HCT116 (cell line): ENCODE measurements around the gene PF4V1. TPM values are rescaled to one million over a fixed set of nuclear protein-coding genes. Genes with fewer than 3 reads are reported as not detected.

Experiments
- ATAC-seq: fragments of 200-7000 bp; cut with Tn5 transposase; 2 replicates; pipeline ENCODE4 v1.9.1; 2020; ENCODE audit warnings: mild to moderate bottlenecking, moderate library complexity
- BruUV-seq: library from RNA; stranded (reverse); fragments of 400-500 nt; replicated peaks from 2 replicates; lab custom pipeline; 2021; lab: Mats Ljungman, UMichigan
- CTCF ChIA-PET: fragments of 300-600 bp; sonication (Branson Sonifier 250); formaldehyde crosslinking; loops from one replicate; lab custom pipeline; 2021; ENCODE audit warnings: antibody characterized with exemption; lab: Charles Lee
- POLR2A ChIA-PET: fragments of 300-600, 350-600 bp; sonication (Branson Sonifier 250); formaldehyde crosslinking; loops from one replicate; lab custom pipeline; 2021; ENCODE audit warnings: antibody characterized with exemption; lab: Charles Lee
- RAD21 ChIA-PET, 2 experiments: fragments of 300-600 bp; sonication (Branson Sonifier 250); formaldehyde crosslinking; loops; one replicate each; lab custom pipeline; 2023; ENCODE audit warnings: low total read pairs in 2 of 2; ENCODE audit not compliant: uncharacterized antibody in 2 of 2, unreplicated experiment in 2 of 2, low non-redundant PET in 1 of 2; lab: Charles Lee
- DNase-seq: peaks from one replicate; pipeline ENCODE4 v3.0.0-alpha.2; 2010; ENCODE audit warnings: low read depth, low spot score
- H2AFZ ChIP-seq: fragments of 200-600 bp; shearing (Covaris generic), sonication (generic); 2 replicates; pipeline ENCODE4 v1.6.1; 2017; ENCODE audit warnings: low read depth, mixed run types, mixed read lengths, antibody characterized with exemption, low read length; ENCODE audit not compliant: poor library complexity, severe bottlenecking
- H3K27ac ChIP-seq: 2 replicates; pipeline ENCODE4 v1.5.1; 2012; ENCODE audit warnings: low read depth, low read length
- H3K27me3 ChIP-seq: fragments of 200-600 bp; sonication (generic); 2 replicates; pipeline ENCODE4 v1.6.1; 2016; ENCODE audit warnings: mixed run types, low read length, mixed read lengths; ENCODE audit not compliant: insufficient read depth
- H3K36me3 ChIP-seq, 2 experiments: fragments of 200-500 bp in 1 of 2; fragments of 200-600 bp in 1 of 2; sonication (Bioruptor generic) in 1 of 2; sonication (generic) in 1 of 2; 2 replicates each; pipeline versions ENCODE4 v1.5.1 to v1.6.1; 2014 to 2016; ENCODE audit warnings: low read length in 2 of 2, inconsistent platforms in 1 of 2, mixed read lengths in 1 of 2, mixed run types in 1 of 2; ENCODE audit not compliant: insufficient read depth in 2 of 2, control insufficient read depth in 1 of 2
- H3K4me1 ChIP-seq, 2 experiments: fragments of 200-600 bp in 1 of 2; sonication (generic) in 1 of 2; 2 replicates each; pipeline versions ENCODE4 v1.5.1 to v1.6.1; 2012 to 2017; ENCODE audit warnings: low read length in 2 of 2, inconsistent platforms in 1 of 2, mild to moderate bottlenecking in 1 of 2, mixed read lengths in 1 of 2, mixed run types in 1 of 2, moderate library complexity in 1 of 2; ENCODE audit not compliant: insufficient read depth in 2 of 2, control insufficient read depth in 1 of 2
- H3K4me2 ChIP-seq: fragments of 200-600 bp; sonication (generic); 2 replicates; pipeline ENCODE4 v1.6.1; 2017; ENCODE audit warnings: mixed run types, low read length, mixed read lengths
- H3K4me3 ChIP-seq, 2 experiments: fragments of 200-600 bp in 1 of 2; sonication (generic) in 1 of 2; replicated peaks in 1 of 2; 2 replicates each; pipeline ENCODE4 v1.5.1; 2011 to 2016; ENCODE audit warnings: low read length in 2 of 2, control low read depth in 1 of 2, low read depth in 1 of 2, mild to moderate bottlenecking in 1 of 2, mixed read lengths in 1 of 2, mixed run types in 1 of 2
- H3K79me2 ChIP-seq: fragments of 200-600 bp; sonication (generic); 2 replicates; pipeline ENCODE4 v1.6.1; 2017; ENCODE audit warnings: mild to moderate bottlenecking, mixed run types, low read length, moderate library complexity, mixed read lengths; ENCODE audit not compliant: insufficient read depth
- H3K9ac ChIP-seq: fragments of 200-600 bp; sonication (generic); 2 replicates; pipeline ENCODE4 v1.6.1; 2016; ENCODE audit warnings: low read length, mixed read lengths
- H3K9me2 ChIP-seq: fragments of 200-600 bp; sonication (generic), shearing (Covaris generic); 2 replicates; pipeline ENCODE4 v1.6.1; 2017; ENCODE audit warnings: mixed run types, mild to moderate bottlenecking, moderate library complexity; ENCODE audit not compliant: insufficient read depth
- H3K9me3 ChIP-seq, 2 experiments: fragments of 200-500 bp in 1 of 2; fragments of 200-600 bp in 1 of 2; sonication (Bioruptor generic) in 1 of 2; sonication (generic) in 1 of 2; 2 replicates each; pipeline ENCODE4 v1.6.1; 2014 to 2017; ENCODE audit warnings: low read length in 2 of 2, mixed read lengths in 2 of 2, inconsistent platforms in 1 of 2, low read depth in 1 of 2, mild to moderate bottlenecking in 1 of 2, mixed run types in 1 of 2, moderate library complexity in 1 of 2; ENCODE audit not compliant: control insufficient read depth in 1 of 2, insufficient read depth in 1 of 2
- H4K20me1 ChIP-seq: fragments of 200-600 bp; sonication (generic), shearing (Covaris generic); 2 replicates; pipeline ENCODE4 v1.6.1; 2017; ENCODE audit warnings: mixed run types, mild to moderate bottlenecking, moderate library complexity; ENCODE audit not compliant: insufficient read depth
- ATF3 ChIP-seq: IDR thresholded peaks from 2 replicates; pipeline ENCODE4 v1.6.1; 2012
- CEBPB ChIP-seq: IDR thresholded peaks from 2 replicates; pipeline ENCODE4 v1.6.1; 2012; ENCODE audit warnings: low read depth
- CTCF ChIP-seq, 3 experiments: fragments of 200-600 bp in 1 of 3; sonication (generic) in 1 of 3; IDR thresholded peaks in 2 of 3; conservative IDR thresholded peaks in 1 of 3; 2 replicates each; pipeline ENCODE4 v1.5.1; 2012 to 2017; ENCODE audit warnings: low read depth in 2 of 3, low read length in 2 of 3, antibody characterized with exemption in 1 of 3, borderline replicate concordance in 1 of 3, control low read depth in 1 of 3, mild to moderate bottlenecking in 1 of 3, mixed read lengths in 1 of 3, mixed run types in 1 of 3, moderate library complexity in 1 of 3; ENCODE audit not compliant: insufficient read depth in 1 of 3
- EGR1 ChIP-seq: IDR thresholded peaks from 2 replicates; pipeline ENCODE4 v1.6.1; 2012; ENCODE audit warnings: low read depth
- ELF1 ChIP-seq: IDR thresholded peaks from 2 replicates; pipeline ENCODE4 v1.6.1; 2012; ENCODE audit warnings: low read depth, borderline replicate concordance
- EZH2 ChIP-seq: fragments of 200-600 bp; sonication (generic); IDR thresholded peaks from 2 replicates; pipeline ENCODE4 v1.6.1; 2017; ENCODE audit warnings: antibody characterized with exemption, mixed run types
- EZH2phosphoT487 ChIP-seq: fragments of 200-600 bp; IDR thresholded peaks from 2 replicates; pipeline ENCODE4 v1.6.1; 2018; ENCODE audit warnings: antibody characterized with exemption, borderline replicate concordance
- FOSL1 ChIP-seq: IDR thresholded peaks from 2 replicates; pipeline ENCODE4 v1.6.1; 2012; ENCODE audit warnings: low read depth
- MAX ChIP-seq: IDR thresholded peaks from 2 replicates; pipeline ENCODE4 v1.6.1; 2012
- RAD21 ChIP-seq: IDR thresholded peaks from 2 replicates; pipeline ENCODE4 v1.6.1; 2012; ENCODE audit warnings: low read depth, mild to moderate bottlenecking
- REST ChIP-seq: IDR thresholded peaks from 2 replicates; pipeline ENCODE4 v1.6.1; 2012; ENCODE audit warnings: low read depth
- SRF ChIP-seq: IDR thresholded peaks from 2 replicates; pipeline ENCODE4 v1.6.1; 2012; ENCODE audit warnings: low read depth
- TCF7L2 ChIP-seq: IDR thresholded peaks from 2 replicates; pipeline ENCODE4 v1.7.0; 2011; ENCODE audit warnings: borderline replicate concordance, inconsistent platforms; ENCODE audit not compliant: insufficient read depth, insufficient read length; ENCODE audit errors: extremely low read depth
- ZBTB33 ChIP-seq: IDR thresholded peaks from 2 replicates; pipeline ENCODE4 v1.6.1; 2011; ENCODE audit warnings: mild to moderate bottlenecking, low read length, moderate library complexity; ENCODE audit not compliant: insufficient replicate concordance; ENCODE audit errors: extremely low read depth
- ZFX ChIP-seq: fragments of 450-650 bp; IDR thresholded peaks from 2 replicates; pipeline ENCODE4 v1.6.1; 2017
- ZNF274 ChIP-seq: fragments of 200-500 bp; sonication (Bioruptor generic); IDR thresholded peaks from 2 replicates; pipeline ENCODE4 v1.6.1; 2014; ENCODE audit warnings: mild to moderate bottlenecking, low read depth, low read length, inconsistent platforms
- intact Hi-C: fragments of 100-400 bp; cut with micrococcal nuclease; formaldehyde crosslinking; loops from 2 replicates; pipeline ENCODE4 v1.10.0; 2022
- total RNA-seq: library from RNA; stranded (reverse); gene quantifications from one replicate; pipeline ENCODE4 v1.2.1, GENCODE V29; 2021; ENCODE audit not compliant: unreplicated experiment

Gene PF4V1
- total RNA-seq, 1 experiment from 2014 or later, result not detected

- H3K36me3 ChIP-seq, result no peaks in the 10 kb centered on the region
- ChIA-PET POLR2A (no interaction called here), CTCF (interaction anchor here (0.7 to 3.6 kb wide), 7 partner anchors 9 to 266 kb away, joined by 3 to 13 read pairs (median 4); partner anchors contain the start of gene CXCL3), RAD21 (no interaction called here)
- peak overlapping the region; percentile 56 for H3K9ac ChIP-seq
- peak overlapping the region; percentile 99 for H3K4me2 ChIP-seq
- H2AFZ ChIP-seq, result peak overlapping the region; percentile 96
- H3K27ac ChIP-seq, result peak overlapping the region; percentile 48; the same call in 1 of the 2 replicates
- H3K4me1 ChIP-seq, result peaks cover 0 to 13% of the 10 kb centered on the region in 2 experiments; a peak in 3 of 4 replicates
- no TSS peak for BruUV-seq
- peak overlapping the region; percentile 62 to 84 for H3K4me3 ChIP-seq
- ATAC-seq (peak; percentile 76), DNase-seq (no peak)
- TF ChIP-seq TCF7L2 (no peak), REST (no peak), RAD21 (no peak), EZH2 (no peak), ATF3 (no peak), CEBPB (no peak), ZNF274 (no peak), EGR1 (no peak), FOSL1 (no peak), MAX (no peak), CTCF (IDR thresholded peaks at IDR 0.05 in 2 of 3, conservative IDR thresholded peaks at IDR 0.05 in 1 of 3; ENCODE audit: borderline replicate concordance in 1 of 3, insufficient read depth in 1 of 3, low read depth in 2 of 3, low read length in 2 of 3) (no peak), ZBTB33 (no peak), SRF (no peak), ZFX (no peak), EZH2phosphoT487 (no peak), ELF1 (no peak)
- intact Hi-C loops, result loop anchor here (10.0 kb wide), 1 partner anchor 524 kb away; no protein-coding TSS in a partner anchor
- H3K9me3 ChIP-seq, result no peaks in the 10 kb centered on the region
- H3K27me3 ChIP-seq, result no peaks in the 10 kb centered on the region
- no peaks in the 10 kb centered on the region for H4K20me1 ChIP-seq
- no peaks in the 10 kb centered on the region for H3K9me2 ChIP-seq
- no peaks in the 10 kb centered on the region for H3K79me2 ChIP-seq
These were observed 15.4 kb downstream of the PF4V1 start for GRCh38 chr4:73868206-73869129.
